Measurements from ENCODE around the gene QDPR.

QDPR gene

DNA sequence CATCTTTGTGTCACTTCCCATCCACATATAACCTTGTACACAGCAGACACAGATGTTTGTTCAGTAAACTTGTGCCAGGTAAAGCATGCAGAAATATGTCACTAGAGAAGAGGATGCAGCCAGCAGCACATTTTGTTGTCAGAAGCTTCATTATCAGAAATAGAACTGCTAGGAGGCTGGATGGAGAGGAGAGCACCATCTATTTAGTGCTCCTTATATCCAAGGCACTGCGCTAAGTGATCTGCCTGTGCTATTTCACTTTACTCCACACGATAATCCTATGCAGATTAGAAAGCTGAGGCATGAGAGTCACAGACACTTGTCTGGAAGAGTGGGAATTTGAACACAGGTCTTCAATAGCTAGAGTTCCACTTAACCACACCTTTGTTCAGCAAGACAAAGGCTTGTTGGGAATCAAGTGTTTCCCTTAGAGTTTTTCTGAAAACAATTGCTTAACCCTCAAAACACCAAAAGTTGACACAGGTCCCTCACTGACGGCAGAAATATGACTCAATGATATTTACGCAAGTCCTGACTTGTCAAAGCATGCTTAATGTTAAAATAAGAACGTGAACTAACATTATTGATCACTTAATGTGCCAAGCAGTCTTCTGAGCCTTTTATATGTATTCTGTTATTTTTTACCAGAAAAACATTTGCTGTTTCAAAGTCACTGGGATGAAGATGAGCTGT lies 1.2 kb upstream of the QDPR start:
- H3K9me3 ChIP-seq, result no peaks in the 10 kb centered on the region
- peaks cover 14% of the 10 kb centered on the region for H3K36me3 ChIP-seq
- peak overlapping the region; percentile 82; the same call in 1 of the 2 replicates for H3K9ac ChIP-seq
- H3K4me3 ChIP-seq, result no peak overlapping the region
- H4K20me1 ChIP-seq, result no peaks in the 10 kb centered on the region
- H3K27me3 ChIP-seq, result no peaks in the 10 kb centered on the region
- peak overlapping the region; percentile 84 for H3K4me2 ChIP-seq
- H3K27ac ChIP-seq, result no peak overlapping the region
- H3K4me1 ChIP-seq, result peaks cover 26% of the 10 kb centered on the region
- TF ChIP-seq Cebpa-rat (IDR thresholded peaks at IDR 0.05), result no peak

DNA sequence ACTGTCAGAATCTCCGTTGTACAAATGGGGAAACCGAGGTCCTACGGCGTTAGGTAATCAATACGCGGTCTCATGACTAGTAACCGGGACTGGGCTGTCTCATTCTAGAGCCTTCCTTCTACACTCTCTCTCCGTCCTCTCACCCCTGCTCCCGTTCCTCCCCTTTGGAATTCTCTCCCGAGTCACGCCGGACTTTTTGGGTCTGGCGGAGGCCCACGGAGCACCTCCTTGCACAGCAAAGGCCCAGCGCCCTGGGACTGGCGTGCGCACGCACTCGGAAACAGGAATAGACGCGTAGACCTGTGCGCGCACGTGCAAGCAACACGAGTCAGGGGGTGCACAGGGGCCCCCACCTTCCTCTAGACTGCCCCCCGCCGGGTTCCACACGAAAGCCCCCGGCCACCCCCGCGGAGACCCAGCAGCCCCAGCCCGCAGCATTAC lies 361 bp downstream of the QDPR start:
- no peaks in the 10 kb centered on the region for H4K20me1 ChIP-seq
- peak overlapping the region; percentile 75 for H3K27ac ChIP-seq
- TF ChIP-seq Cebpa-rat (IDR thresholded peaks at IDR 0.05), result no peak
- H3K9me3 ChIP-seq, result no peaks in the 10 kb centered on the region
- H3K36me3 ChIP-seq, result peaks cover 24% of the 10 kb centered on the region
- no peaks in the 10 kb centered on the region for H3K27me3 ChIP-seq
- H3K9ac ChIP-seq, result peak overlapping the region; percentile 82
- H3K4me3 ChIP-seq, result peak overlapping the region; percentile 82
- peak overlapping the region; percentile 84 for H3K4me2 ChIP-seq
- peaks cover 26% of the 10 kb centered on the region for H3K4me1 ChIP-seq

DNA sequence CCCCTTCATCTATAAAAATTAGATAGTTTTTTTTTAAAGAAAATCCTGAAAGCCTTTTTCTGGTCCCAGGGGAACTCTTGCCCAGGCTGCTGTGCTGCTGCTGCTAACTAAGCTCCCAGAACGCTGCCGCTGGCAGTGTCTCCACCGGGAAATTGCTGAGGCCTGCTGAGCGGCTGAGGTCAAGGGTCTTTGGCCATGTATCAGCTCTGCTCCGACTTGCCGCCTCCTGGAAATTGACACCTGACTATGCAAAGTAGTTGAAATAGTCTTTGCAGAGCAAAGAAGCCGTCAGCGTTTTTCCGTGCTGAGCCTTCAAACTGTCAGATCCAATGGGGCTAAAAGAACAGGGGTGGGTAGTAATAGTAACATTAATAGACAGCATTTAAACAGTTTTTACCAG lies 839 bp downstream of the QDPR start:
- no peaks in the 10 kb centered on the region for H3K9me3 ChIP-seq
- H3K4me3 ChIP-seq, result peak overlapping the region; percentile 82
- no peaks in the 10 kb centered on the region for H4K20me1 ChIP-seq
- H3K27ac ChIP-seq, result 0 out of 2 replicates have a peak overlapping the region, but pooled peaks have one; percentile 75
- H3K27me3 ChIP-seq, result no peaks in the 10 kb centered on the region
- peak overlapping the region; percentile 82 for H3K9ac ChIP-seq
- no peak for TF ChIP-seq Cebpa-rat (IDR thresholded peaks at IDR 0.05)
- peaks cover 28% of the 10 kb centered on the region for H3K36me3 ChIP-seq
- H3K4me2 ChIP-seq, result peak overlapping the region; percentile 84
- peaks cover 26% of the 10 kb centered on the region for H3K4me1 ChIP-seq

DNA sequence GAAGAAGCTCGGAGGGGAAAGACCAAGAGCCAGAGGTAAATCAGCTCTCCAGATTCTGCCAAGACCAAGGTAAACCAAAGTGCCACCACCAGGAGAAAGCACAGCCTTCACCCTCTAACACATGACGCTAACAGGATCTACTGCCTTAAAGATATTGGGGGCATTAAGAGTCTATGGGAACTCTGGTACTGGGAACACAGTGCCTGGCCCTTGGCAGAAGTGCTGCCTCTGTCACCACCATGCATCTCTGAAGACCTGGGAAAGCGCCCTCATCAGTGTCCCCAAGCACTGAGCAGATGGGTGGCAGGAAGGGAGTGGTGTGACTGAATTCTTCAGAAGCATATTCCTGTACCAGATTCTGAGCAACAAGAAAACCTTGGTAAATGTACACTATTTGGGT lies 1.3 kb downstream of the QDPR start:
- Histone ChIP-seq H3K4me1 (peaks cover 26% of the 10 kb centered on the region), H3K27ac (no peak overlapping the region), H3K36me3 (peaks cover 33% of the 10 kb centered on the region), H3K27me3 (no peaks in the 10 kb centered on the region), H3K9me3 (no peaks in the 10 kb centered on the region), H3K4me2 (peak overlapping the region; percentile 84), H4K20me1 (no peaks in the 10 kb centered on the region), H3K4me3 (peak overlapping the region; percentile 82), H3K9ac (peak overlapping the region; percentile 24; the same call in 1 of the 2 replicates)
- no peak for TF ChIP-seq Cebpa-rat (IDR thresholded peaks at IDR 0.05)

DNA sequence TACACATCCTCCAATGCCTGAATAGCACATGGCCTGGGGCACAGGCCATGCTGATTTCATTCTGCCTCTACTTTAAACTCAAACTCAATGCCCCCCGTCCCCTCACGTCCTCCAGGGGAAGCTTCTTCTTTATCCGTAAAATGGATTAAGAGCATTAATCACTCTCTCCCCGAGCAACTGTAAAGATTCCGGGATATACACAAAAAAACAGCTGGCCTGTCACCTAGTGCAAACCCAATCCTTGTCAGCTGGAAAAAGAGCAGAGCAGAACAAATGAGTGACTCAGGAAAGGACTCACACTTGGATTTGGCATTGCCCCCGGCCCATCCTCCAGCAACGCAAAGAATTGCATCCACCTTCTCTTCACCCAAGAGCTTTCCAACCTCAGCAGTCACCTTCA lies 7.8 kb downstream of the QDPR start:
- Histone ChIP-seq H3K4me2 (no peak overlapping the region), H3K27me3 (no peaks in the 10 kb centered on the region), H3K9me3 (no peaks in the 10 kb centered on the region), H3K27ac (no peak overlapping the region), H3K36me3 (peaks cover 91% of the 10 kb centered on the region), H4K20me1 (no peaks in the 10 kb centered on the region), H3K4me3 (no peak overlapping the region), H3K9ac (no peak overlapping the region), H3K4me1 (no peaks in the 10 kb centered on the region)
- TF ChIP-seq Cebpa-rat (IDR thresholded peaks at IDR 0.05), result no peak

DNA sequence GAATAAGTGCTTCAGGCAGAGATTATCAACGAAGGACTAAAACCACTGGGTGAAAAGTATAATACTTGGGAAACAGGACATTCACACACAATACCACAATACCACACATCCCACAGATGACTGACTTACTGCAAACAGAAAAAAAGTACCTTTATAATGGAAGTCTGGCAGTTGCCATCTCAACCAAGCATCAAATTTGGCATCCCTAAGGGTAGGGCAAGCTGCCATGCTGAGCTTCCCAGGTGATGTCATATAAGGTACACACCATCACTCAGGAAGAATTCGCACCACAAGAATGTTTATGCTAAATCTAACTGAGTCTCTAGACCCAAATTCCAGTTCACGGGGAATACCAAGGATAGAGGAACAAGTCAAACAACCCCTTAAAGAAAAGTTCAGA lies 9.1 kb downstream of the QDPR start:
- Histone ChIP-seq H3K4me2 (no peak overlapping the region), H3K27me3 (no peaks in the 10 kb centered on the region), H3K9me3 (no peaks in the 10 kb centered on the region), H3K4me3 (no peak overlapping the region), H4K20me1 (no peaks in the 10 kb centered on the region), H3K4me1 (no peaks in the 10 kb centered on the region), H3K36me3 (peaks cover 91% of the 10 kb centered on the region), H3K27ac (no peak overlapping the region), H3K9ac (no peak overlapping the region)
- TF ChIP-seq Cebpa-rat (IDR thresholded peaks at IDR 0.05), result no peak

DNA sequence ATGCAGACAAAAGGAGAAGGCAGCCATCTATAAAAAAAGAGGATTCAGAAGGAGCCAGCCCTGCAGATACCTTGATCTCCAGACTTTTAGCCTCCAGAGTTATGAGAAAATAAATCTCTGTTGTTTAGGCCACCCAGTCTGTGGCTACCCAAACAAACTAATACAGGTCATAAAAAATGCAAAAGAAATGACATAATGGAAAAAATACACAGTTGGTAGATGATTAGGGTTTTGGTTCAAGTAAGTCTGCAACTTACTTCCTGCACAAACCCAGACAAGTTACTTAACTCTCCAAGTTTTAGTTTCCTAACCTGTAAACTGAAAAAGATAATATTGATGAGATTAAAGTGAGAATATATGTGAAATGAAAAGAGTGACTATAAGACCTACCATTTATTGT lies 11.3 kb downstream of the QDPR start:
- no peak for TF ChIP-seq Cebpa-rat (IDR thresholded peaks at IDR 0.05)
- H3K27me3 ChIP-seq, result no peaks in the 10 kb centered on the region
- H3K27ac ChIP-seq, result no peak overlapping the region
- no peaks in the 10 kb centered on the region for H3K9me3 ChIP-seq
- no peak overlapping the region for H3K4me2 ChIP-seq
- H4K20me1 ChIP-seq, result no peaks in the 10 kb centered on the region
- no peak overlapping the region for H3K4me3 ChIP-seq
- no peaks in the 10 kb centered on the region for H3K4me1 ChIP-seq
- peaks cover 97% of the 10 kb centered on the region for H3K36me3 ChIP-seq
- H3K9ac ChIP-seq, result no peak overlapping the region

DNA sequence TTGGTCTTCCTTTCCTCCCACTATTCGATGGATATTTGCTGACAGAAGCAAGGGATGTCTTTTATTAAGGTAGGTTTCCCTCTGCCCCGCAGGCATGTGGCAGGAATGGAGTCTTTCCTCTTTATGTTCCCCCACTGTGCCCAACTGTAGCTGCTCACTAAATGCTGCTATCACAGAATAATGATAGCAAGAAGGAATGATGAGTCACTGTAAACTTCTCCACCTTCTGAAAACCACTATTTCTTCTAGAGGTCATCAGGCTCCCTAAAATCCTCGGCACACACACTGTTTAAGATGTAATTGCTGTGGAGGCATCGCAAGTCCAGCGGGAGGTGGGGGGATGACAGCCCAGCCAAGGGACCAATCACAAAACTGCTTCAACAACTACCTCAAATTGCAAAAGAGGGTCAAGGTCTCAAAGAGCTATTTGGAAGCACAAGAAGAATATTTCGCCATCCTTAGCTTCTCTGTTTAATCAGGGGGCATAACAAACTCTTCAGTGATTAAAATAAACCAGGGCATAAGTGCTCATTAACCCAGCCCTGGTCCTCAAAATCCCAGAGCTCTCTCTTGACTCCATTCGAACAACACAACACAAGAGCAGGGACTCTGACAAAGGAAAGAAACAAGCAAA lies 13.9 kb downstream of the QDPR start:
- Histone ChIP-seq H3K4me3 (no peak overlapping the region), H3K9me3 (no peaks in the 10 kb centered on the region), H3K4me2 (no peak overlapping the region), H3K36me3 (peaks cover 97% of the 10 kb centered on the region), H4K20me1 (0 out of 2 replicates have a peak, but pooled peaks cover 12% of the 10 kb centered on the region), H3K4me1 (no peaks in the 10 kb centered on the region), H3K9ac (no peak overlapping the region), H3K27ac (no peak overlapping the region), H3K27me3 (no peaks in the 10 kb centered on the region)
- TF ChIP-seq Cebpa-rat (IDR thresholded peaks at IDR 0.05), result no peak

GRCh38 chr4:17494258-17495190 lies 17.4 kb downstream of the QDPR start:
- Histone ChIP-seq H3K27ac (no peak overlapping the region), H3K4me1 (peaks cover 17% of the 10 kb centered on the region), H3K4me2 (no peak overlapping the region)

More at GRCh38 chr4:17494258-17495190, 17.4 kb downstream of the QDPR start:
- Histone ChIP-seq H3K36me3 (peaks cover 96% of the 10 kb centered on the region), H3K27me3 (no peaks in the 10 kb centered on the region), H3K9me3 (no peaks in the 10 kb centered on the region), H3K9ac (no peak overlapping the region), H3K4me3 (no peak overlapping the region), H4K20me1 (peaks cover 12% of the 10 kb centered on the region; the same call in 1 of the 2 replicates)
- TF ChIP-seq Cebpa-rat (IDR thresholded peaks at IDR 0.05), result no peak
